Gastrocnemius medialis (tissue), 4 donors: ENCODE measurements around the gene KRTAP13-2. TPM values are rescaled to one million over a fixed set of nuclear protein-coding genes. Genes with fewer than 3 reads are reported as not detected.

Source experiments
- ATAC-seq, 2 donors: fragments of 150-250 bp; one replicate each; pipeline ENCODE4 v1.9.1; 2016
- DNase-seq, 2 donors: peaks; one replicate each; pipeline ENCODE4 v3.0.0-alpha.2; 2019
- H3K27ac ChIP-seq, 4 donors: fragments of 200-600 bp; sonication (generic); 1 replicate in 1 of 4; 2 replicates in 3 of 4; pipeline ENCODE4 v1.5.1; 2016 to 2018; ENCODE audit warnings: mild to moderate bottlenecking in 2 of 4, moderate library complexity in 1 of 4
- H3K27me3 ChIP-seq, 3 donors: fragments of 200-600 bp; sonication (generic) in 2 of 3; 1 replicate in 1 of 3; 2 replicates in 2 of 3; pipeline versions ENCODE4 v1.5.1 to v1.6.0; 2016 to 2019; ENCODE audit warnings: mild to moderate bottlenecking in 1 of 3, moderate library complexity in 1 of 3
- H3K36me3 ChIP-seq, 2 donors: fragments of 200-600 bp; sonication (generic) in 1 of 2; one replicate each; pipeline ENCODE4 v1.5.1; 2017 to 2018
- H3K4me1 ChIP-seq, 2 donors: fragments of 200-600 bp; sonication (generic) in 1 of 2; one replicate each; pipeline ENCODE4 v1.5.1; 2016 to 2017; ENCODE audit warnings: mild to moderate bottlenecking in 2 of 2
- H3K4me3 ChIP-seq, 4 donors: fragments of 200-600 bp; sonication (generic) in 3 of 4; 1 replicate in 1 of 4; 2 replicates in 3 of 4; pipeline ENCODE4 v1.5.1; 2016 to 2019; ENCODE audit warnings: mild to moderate bottlenecking in 2 of 4
- H3K9me3 ChIP-seq, 3 donors: fragments of 200-600 bp; sonication (generic) in 2 of 3; 1 replicate in 1 of 3; 2 replicates in 2 of 3; pipeline ENCODE4 v1.5.1; 2016 to 2019
- POLR2A ChIP-seq, 2 donors: fragments of 450-650 bp; IDR thresholded peaks; one replicate each; pipeline ENCODE4 v1.6.1; 2017; ENCODE audit warnings: antibody characterized with exemption in 2 of 2, mild to moderate bottlenecking in 2 of 2, moderate library complexity in 2 of 2
- in situ Hi-C, 4 donors: fragments of 200-750 bp; cut with MboI; loops; one replicate each; pipeline versions ENCODE4 v1.15.0 to v1.8.0; 2017; ENCODE audit warnings: low sequenced_read_pairs in 4 of 4
- intact Hi-C: fragments of 100-400 bp; cut with DNase I; formaldehyde crosslinking; loops from one replicate; pipeline ENCODE4 v1.15.1; 2023; ENCODE audit warnings: low total_unique reads
- microRNA-seq, 2 donors: library from miRNA; unstranded; fragments of <30 nt; microRNA quantifications; one replicate each; pipeline ENCODE4, GENCODE V29; 2016; ENCODE audit warnings: borderline replicate concordance in 2 of 2
- total RNA-seq, 4 donors: library from RNA; depleted of rRNA; stranded (reverse); fragments of >200 nt; gene quantifications; one replicate each; pipeline versions ENCODE4 v1.1.0 to v1.2.3, GENCODE V29; 2016
- TF ChIP-seq, protein P1 (sequence below), 5 experiments: fragments of 450-650 bp in 3 of 5; fragments of 200-600 bp in 2 of 5; sonication (generic) in 2 of 5; IDR thresholded peaks in 4 of 5; conservative IDR thresholded peaks in 1 of 5; 1 replicate in 4 of 5; 2 replicates in 1 of 5; pipeline ENCODE4 v1.5.1; 2016 to 2019; ENCODE audit warnings: antibody characterized with exemption in 5 of 5, mild to moderate bottlenecking in 3 of 5, moderate library complexity in 3 of 5

The KRTAP13-2 gene
- total RNA-seq, 4 donors from 2014 or later = not detected

- in situ Hi-C loops = loop anchor here in 2 of 4 donors (25.0 kb wide), 1 partner anchor 761 kb away; no protein-coding TSS in a partner anchor
- ATAC-seq (no peak), DNase-seq (no peak)
- TF ChIP-seq POLR2A (IDR thresholded peaks at IDR 0.05) = no peak
- TF ChIP-seq, protein P1, sequence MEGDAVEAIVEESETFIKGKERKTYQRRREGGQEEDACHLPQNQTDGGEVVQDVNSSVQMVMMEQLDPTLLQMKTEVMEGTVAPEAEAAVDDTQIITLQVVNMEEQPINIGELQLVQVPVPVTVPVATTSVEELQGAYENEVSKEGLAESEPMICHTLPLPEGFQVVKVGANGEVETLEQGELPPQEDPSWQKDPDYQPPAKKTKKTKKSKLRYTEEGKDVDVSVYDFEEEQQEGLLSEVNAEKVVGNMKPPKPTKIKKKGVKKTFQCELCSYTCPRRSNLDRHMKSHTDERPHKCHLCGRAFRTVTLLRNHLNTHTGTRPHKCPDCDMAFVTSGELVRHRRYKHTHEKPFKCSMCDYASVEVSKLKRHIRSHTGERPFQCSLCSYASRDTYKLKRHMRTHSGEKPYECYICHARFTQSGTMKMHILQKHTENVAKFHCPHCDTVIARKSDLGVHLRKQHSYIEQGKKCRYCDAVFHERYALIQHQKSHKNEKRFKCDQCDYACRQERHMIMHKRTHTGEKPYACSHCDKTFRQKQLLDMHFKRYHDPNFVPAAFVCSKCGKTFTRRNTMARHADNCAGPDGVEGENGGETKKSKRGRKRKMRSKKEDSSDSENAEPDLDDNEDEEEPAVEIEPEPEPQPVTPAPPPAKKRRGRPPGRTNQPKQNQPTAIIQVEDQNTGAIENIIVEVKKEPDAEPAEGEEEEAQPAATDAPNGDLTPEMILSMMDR (IDR thresholded peaks at IDR 0.05 in 4 of 5, conservative IDR thresholded peaks at IDR 0.05 in 1 of 5) = no peak
- no peaks in the 10 kb centered on the region for H3K36me3 ChIP-seq
- intact Hi-C loops = no loop called here
- no peak overlapping the region for H3K27ac ChIP-seq
- no peaks in the 10 kb centered on the region for H3K4me1 ChIP-seq
- H3K9me3 ChIP-seq = no peaks in the 10 kb centered on the region
- no peak overlapping the region for H3K4me3 ChIP-seq
- no peaks in the 10 kb centered on the region for H3K27me3 ChIP-seq
These were observed 45.7 kb downstream of the KRTAP13-2 start for GRCh38 chr21:30326390-30326789.

Small RNAs within 50 kb of the gene (microRNA-seq; reads per million reads assigned to microRNA genes)
- gene MIR4327 = 0 reads per million in 2 donors

Other genes with a start within 250 kb of the KRTAP13-2 start
- not detected for gene CLDN17, start 205.5 kb downstream of the KRTAP13-2 start, total RNA-seq
- gene CLDN8, start 156.2 kb downstream of the KRTAP13-2 start, total RNA-seq = under 1 TPM in 1 of 4 donors, not detected in 3; 0.34 TPM
- not detected for gene KRTAP24-1, start 89.3 kb downstream of the KRTAP13-2 start, total RNA-seq
- not detected for gene KRTAP25-1, start 82.8 kb downstream of the KRTAP13-2 start, total RNA-seq
- not detected for gene KRTAP26-1, start 52.0 kb downstream of the KRTAP13-2 start, total RNA-seq
- gene KRTAP27-1, start 34.6 kb downstream of the KRTAP13-2 start, total RNA-seq = not detected
- gene KRTAP23-1, start 23.7 kb downstream of the KRTAP13-2 start, total RNA-seq = not detected
- not detected for gene KRTAP13-1, start 23.8 kb upstream of the KRTAP13-2 start, total RNA-seq
- gene KRTAP13-3, start 53.7 kb upstream of the KRTAP13-2 start, total RNA-seq = not detected
- gene KRTAP13-4, start 57.9 kb upstream of the KRTAP13-2 start, total RNA-seq = not detected
- gene KRTAP15-1, start 68.0 kb upstream of the KRTAP13-2 start, total RNA-seq = not detected
- gene KRTAP19-1, start 108.1 kb upstream of the KRTAP13-2 start, total RNA-seq = not detected
- not detected for gene KRTAP19-2, start 115.2 kb upstream of the KRTAP13-2 start, total RNA-seq
- gene KRTAP19-3, start 119.7 kb upstream of the KRTAP13-2 start, total RNA-seq = 10 to 100 TPM in 1 of 4 donors, 1 to 10 TPM in 2, not detected in 1; 1.0 to 12.9 (median 5.0) TPM
- not detected for gene KRTAP19-4, start 124.9 kb upstream of the KRTAP13-2 start, total RNA-seq
- not detected for gene KRTAP19-5, start 129.9 kb upstream of the KRTAP13-2 start, total RNA-seq
- gene KRTAP19-6, start 169.6 kb upstream of the KRTAP13-2 start, total RNA-seq = not detected
- gene KRTAP19-7, start 189.0 kb upstream of the KRTAP13-2 start, total RNA-seq = not detected
- gene KRTAP22-2, start 218.1 kb upstream of the KRTAP13-2 start, total RNA-seq = not detected
- gene KRTAP6-3, start 220.2 kb upstream of the KRTAP13-2 start, total RNA-seq = not detected
- gene KRTAP6-2, start 226.6 kb upstream of the KRTAP13-2 start, total RNA-seq = not detected
- gene KRTAP22-1, start 228.8 kb upstream of the KRTAP13-2 start, total RNA-seq = not detected
- gene KRTAP6-1, start 241.7 kb upstream of the KRTAP13-2 start, total RNA-seq = not detected
- gene KRTAP20-1, start 244.2 kb upstream of the KRTAP13-2 start, total RNA-seq = not detected
- gene KRTAP20-4, start 248.4 kb upstream of the KRTAP13-2 start, total RNA-seq = not detected